Mucosa of stomach (tissue), 1 donor: ENCODE measurements around the gene NEURL3.
"Not testable (repeated sequence)": the region's sequence is repeated elsewhere in the genome, so short reads cannot be mapped to it uniquely, and the experiment has no call there.

Experiments used
- H3K27me3 ChIP-seq: one replicate; pipeline ENCODE4 v1.7.0; 2013; ENCODE audit warnings: mild to moderate bottlenecking, low read length; ENCODE audit not compliant: control insufficient read depth, insufficient read depth
- H3K36me3 ChIP-seq: one replicate; pipeline ENCODE4 v1.7.0; 2013; ENCODE audit warnings: low read length; ENCODE audit not compliant: control insufficient read depth, insufficient read depth
- H3K4me1 ChIP-seq: one replicate; pipeline ENCODE4 v1.7.0; 2013; ENCODE audit warnings: mild to moderate bottlenecking, low read length; ENCODE audit not compliant: control insufficient read depth, insufficient read depth
- H3K4me3 ChIP-seq: one replicate; pipeline ENCODE4 v1.7.0; 2013; ENCODE audit warnings: low read length
- H3K9ac ChIP-seq: one replicate; pipeline ENCODE4 v1.7.0; 2013; ENCODE audit warnings: mild to moderate bottlenecking, low read length, moderate library complexity
- H3K9me3 ChIP-seq: one replicate; pipeline ENCODE4 v1.7.0; 2013; ENCODE audit warnings: mild to moderate bottlenecking, low read length, moderate library complexity; ENCODE audit not compliant: control insufficient read depth
- donor health status: Pancreatic carcinoma.

Gene NEURL3

GRCh38 chr2:96499061-96499960 is 5.8 kb downstream of the NEURL3 start:
- H3K27me3 ChIP-seq, result peaks cover 28% of the 10 kb centered on the region
- no peaks in the 10 kb centered on the region for H3K36me3 ChIP-seq
- H3K4me1 ChIP-seq, result peaks cover 20% of the 10 kb centered on the region
- H3K4me3 ChIP-seq, result no peak overlapping the region
- H3K9me3 ChIP-seq, result no peaks in the 10 kb centered on the region
- no peak overlapping the region for H3K9ac ChIP-seq

GRCh38 chr2:96498611-96499010 is 6.5 kb downstream of the NEURL3 start:
- H3K27me3 ChIP-seq, result peaks cover 28% of the 10 kb centered on the region
- peaks cover 20% of the 10 kb centered on the region for H3K4me1 ChIP-seq
- H3K9me3 ChIP-seq, H3K36me3 ChIP-seq, H3K4me3 ChIP-seq, H3K9ac ChIP-seq: not testable (repeated sequence)

DNA sequence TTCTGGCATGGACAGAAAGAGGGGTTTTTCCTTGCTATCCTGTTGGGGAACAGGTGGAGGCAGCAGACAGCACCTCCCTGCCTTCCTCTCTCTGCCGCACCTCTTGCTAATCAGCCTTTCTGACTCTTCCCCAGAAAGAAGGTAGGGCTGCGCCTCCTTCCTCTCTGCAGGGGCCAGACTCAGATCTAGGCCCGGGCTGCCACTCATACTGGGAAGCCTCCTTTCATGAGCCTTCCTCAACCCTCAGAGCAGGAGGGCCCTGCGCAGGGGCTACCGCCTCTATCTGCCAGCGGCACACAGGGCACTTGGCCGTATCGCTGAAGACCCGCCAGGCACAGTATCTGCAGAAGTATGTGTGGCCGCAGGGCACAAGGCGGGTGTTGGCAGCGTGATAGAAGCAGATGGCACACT is 7.1 kb downstream of the NEURL3 start:
- H3K9me3 ChIP-seq, result no peaks in the 10 kb centered on the region
- no peak overlapping the region for H3K4me3 ChIP-seq
- no peak overlapping the region for H3K9ac ChIP-seq
- peaks cover 28% of the 10 kb centered on the region for H3K27me3 ChIP-seq
- H3K36me3 ChIP-seq, result no peaks in the 10 kb centered on the region
- H3K4me1 ChIP-seq, result peaks cover 18% of the 10 kb centered on the region

DNA sequence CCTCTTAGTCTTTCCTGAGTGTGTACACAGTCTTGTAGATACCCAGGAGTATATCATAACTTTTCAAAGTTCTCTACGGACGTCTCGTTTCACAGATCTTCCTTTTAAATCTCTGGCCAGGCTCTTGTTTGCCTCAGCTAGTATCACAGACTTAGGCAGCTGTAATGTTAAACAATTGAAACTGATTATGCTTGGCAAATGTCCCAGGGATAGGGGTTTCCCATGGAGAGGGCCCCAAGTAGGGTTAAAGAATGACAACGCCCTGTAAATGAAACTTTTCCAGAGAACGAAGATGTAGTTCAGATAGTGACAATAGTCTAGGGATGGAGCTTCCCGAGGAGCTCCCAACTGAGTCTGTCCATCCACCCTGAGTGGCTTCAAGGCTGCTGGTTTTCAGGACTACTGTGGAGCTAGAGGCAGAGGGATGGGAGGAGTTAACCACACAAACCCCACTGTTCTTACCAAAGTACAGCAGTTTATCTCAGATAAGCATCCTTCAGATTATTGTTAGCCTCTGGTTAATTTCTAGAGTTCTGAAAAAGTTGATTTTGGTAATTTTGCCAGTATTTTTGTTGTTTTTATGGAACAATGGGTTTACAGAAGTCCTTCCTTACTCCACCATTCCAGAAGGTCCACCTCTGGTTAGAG is 9.1 kb downstream of the NEURL3 start:
- Histone ChIP-seq H3K9me3 (no peaks in the 10 kb centered on the region), H3K4me1 (no peaks in the 10 kb centered on the region), H3K36me3 (no peaks in the 10 kb centered on the region), H3K4me3 (no peak overlapping the region), H3K27me3 (peaks cover 14% of the 10 kb centered on the region), H3K9ac (no peak overlapping the region)

DNA sequence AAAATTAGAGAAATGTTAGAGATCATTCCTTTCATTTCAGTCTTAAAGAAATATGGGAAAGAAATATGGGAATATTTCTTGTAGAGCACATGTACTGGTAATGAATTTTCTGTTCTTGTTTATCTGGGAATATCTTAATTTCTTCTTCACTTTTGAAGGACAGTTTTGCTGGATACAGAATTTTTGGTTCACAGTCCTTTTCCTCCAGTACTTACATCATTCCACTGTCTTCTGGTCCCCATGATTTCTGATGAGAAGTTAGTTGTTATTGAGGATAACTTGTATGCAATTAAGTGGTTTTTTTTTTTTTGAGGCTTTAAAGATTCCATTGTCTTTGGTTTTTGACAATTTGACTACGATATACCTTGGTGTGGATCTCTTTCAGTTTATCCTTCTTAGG is 11.0 kb downstream of the NEURL3 start:
- no peaks in the 10 kb centered on the region for H3K27me3 ChIP-seq
- no peak overlapping the region for H3K9ac ChIP-seq
- no peaks in the 10 kb centered on the region for H3K36me3 ChIP-seq
- no peak overlapping the region for H3K4me3 ChIP-seq
- no peaks in the 10 kb centered on the region for H3K4me1 ChIP-seq
- no peaks in the 10 kb centered on the region for H3K9me3 ChIP-seq

DNA sequence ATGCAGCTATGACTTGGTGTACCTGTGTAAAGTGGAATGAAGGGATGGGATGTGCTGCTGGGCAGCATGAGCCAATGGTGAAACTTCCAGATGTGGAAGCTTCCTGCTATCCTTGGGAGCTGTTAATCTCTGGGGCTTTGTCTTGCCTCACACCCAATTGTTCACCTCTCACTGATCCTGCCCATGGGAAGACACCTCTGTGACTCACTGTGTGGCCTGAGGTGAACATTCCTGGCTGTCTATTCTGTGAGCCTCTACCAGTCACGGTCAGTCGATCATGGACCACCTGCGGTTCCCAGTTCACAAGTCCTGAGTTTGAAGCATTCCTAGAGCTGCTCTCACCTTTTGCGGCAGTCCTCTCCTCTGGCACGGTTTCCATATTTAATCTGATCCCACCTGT is 12.1 kb downstream of the NEURL3 start:
- Histone ChIP-seq H3K27me3 (no peaks in the 10 kb centered on the region), H3K4me3 (no peak overlapping the region), H3K9me3 (no peaks in the 10 kb centered on the region), H3K4me1 (no peaks in the 10 kb centered on the region), H3K36me3 (no peaks in the 10 kb centered on the region), H3K9ac (no peak overlapping the region)

GRCh38 chr2:96491860-96492497 is 13.2 kb downstream of the NEURL3 start:
- Histone ChIP-seq H3K27me3 (no peaks in the 10 kb centered on the region), H3K4me1 (no peaks in the 10 kb centered on the region), H3K9me3 (no peaks in the 10 kb centered on the region), H3K36me3 (no peaks in the 10 kb centered on the region), H3K4me3 (no peak overlapping the region), H3K9ac (no peak overlapping the region)

DNA sequence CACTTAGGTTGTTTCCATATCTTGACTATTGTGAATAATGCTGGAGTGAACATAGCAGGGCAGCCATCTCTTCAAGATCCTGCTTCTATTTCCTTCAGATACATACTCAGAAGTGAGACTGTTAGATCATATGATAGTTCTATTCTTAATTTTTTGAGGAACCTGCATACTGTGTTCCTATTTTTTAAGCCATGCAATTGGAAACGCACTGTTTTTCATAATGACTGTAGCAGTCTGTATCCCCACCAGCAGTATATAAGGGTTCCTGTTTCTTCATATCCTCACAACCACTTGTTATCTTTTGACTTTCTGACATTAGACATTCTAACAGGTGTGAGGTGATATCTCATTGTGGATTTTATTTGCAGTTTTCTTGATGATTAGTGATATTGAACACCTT is 15.5 kb downstream of the NEURL3 start:
- no peaks in the 10 kb centered on the region for H3K9me3 ChIP-seq
- no peaks in the 10 kb centered on the region for H3K36me3 ChIP-seq
- peaks cover 5% of the 10 kb centered on the region for H3K4me1 ChIP-seq
- no peak overlapping the region for H3K9ac ChIP-seq
- H3K4me3 ChIP-seq, result no peak overlapping the region
- H3K27me3 ChIP-seq, result no peaks in the 10 kb centered on the region

DNA sequence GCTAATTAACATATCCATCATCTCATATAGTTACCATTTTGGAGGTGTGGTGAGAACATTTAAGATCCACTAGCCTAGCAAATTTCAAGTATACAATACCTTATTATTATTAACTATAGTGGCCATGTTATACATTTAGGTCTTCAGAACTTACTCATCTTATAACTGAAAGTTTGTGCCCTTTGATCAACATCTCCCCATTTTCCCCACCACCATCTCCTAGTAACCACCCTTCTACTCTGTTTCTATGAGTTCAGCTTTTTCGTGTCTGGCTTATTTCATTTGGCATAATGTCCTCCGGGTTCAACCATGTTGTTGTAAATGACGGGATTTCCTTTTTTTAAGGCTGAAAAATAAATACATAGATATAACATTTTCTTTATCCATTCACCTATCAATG is 15.9 kb downstream of the NEURL3 start:
- Histone ChIP-seq H3K9ac (no peak overlapping the region), H3K9me3 (no peaks in the 10 kb centered on the region), H3K4me3 (no peak overlapping the region), H3K36me3 (no peaks in the 10 kb centered on the region), H3K4me1 (peaks cover 5% of the 10 kb centered on the region), H3K27me3 (no peaks in the 10 kb centered on the region)

DNA sequence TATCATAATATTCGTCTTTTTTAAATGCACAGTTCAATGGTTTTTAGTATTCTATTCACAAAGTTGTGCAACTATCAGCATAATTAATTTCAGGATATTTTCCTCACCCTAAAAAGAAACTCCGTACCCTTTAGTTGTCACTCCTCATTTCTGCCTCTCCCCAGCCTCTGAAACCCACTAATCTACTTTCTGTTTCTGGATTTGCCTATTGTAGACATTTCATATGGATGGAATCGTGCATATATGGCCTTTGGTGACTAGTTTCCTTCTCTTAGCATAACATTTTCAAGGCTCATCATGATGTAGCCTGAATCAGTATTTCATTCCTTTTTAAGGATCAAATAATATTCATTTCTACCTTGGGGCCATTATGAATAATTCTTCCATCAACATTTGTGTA is 18.5 kb downstream of the NEURL3 start:
- H3K9ac ChIP-seq, result peak overlapping the region; percentile 78
- no peaks in the 10 kb centered on the region for H3K36me3 ChIP-seq
- H3K9me3 ChIP-seq, result no peaks in the 10 kb centered on the region
- peaks cover 5% of the 10 kb centered on the region for H3K4me1 ChIP-seq
- no peak overlapping the region for H3K4me3 ChIP-seq
- no peaks in the 10 kb centered on the region for H3K27me3 ChIP-seq

DNA sequence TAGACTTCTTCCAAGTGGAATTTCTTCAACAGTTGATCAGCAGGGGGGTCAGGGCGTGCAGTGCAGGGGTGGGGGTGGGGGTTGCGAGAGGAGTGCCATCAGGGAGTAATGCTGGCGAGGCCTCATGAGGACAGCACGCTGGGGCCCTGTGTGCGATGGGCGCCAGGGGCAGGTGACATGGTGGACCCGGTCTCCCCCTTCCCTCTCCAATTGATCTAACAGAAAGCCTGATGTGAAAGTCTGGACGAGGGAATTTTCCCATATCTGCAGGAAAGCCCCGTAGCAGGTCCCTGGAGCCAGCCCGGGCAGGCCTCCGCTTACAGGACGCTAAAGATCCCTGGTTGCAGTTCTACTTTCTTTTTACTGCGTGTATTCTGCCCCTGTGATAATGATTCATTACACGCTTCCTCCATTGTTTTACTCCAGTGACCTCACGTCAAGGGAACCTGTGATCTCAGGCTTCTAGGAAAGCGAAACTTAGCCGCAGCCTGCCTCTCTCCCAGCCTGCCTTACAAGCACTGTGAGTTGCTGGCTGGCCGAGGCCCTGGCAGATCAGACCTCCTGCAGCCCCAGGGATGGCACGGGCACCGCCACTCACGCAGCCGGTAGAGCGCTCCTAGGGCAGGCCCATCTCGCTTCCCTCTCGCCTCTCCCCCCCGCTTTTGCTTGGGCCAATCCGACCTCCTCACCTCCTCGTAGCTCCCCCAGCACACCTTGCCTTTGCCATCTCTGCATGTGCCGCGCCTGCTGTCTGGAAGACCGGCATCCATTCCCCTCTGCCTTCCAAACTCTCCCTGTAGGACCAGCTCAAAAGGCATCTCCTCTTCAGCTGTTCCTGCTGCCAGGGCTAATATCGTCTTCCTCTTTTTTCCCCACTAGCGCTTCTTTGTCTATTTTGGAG is 19.2 kb downstream of the NEURL3 start:
- Histone ChIP-seq H3K4me3 (peak overlapping the region; percentile 52), H3K9me3 (no peaks in the 10 kb centered on the region), H3K27me3 (no peaks in the 10 kb centered on the region), H3K9ac (peak overlapping the region; percentile 78), H3K36me3 (no peaks in the 10 kb centered on the region), H3K4me1 (peaks cover 5% of the 10 kb centered on the region)
